Stomach (tissue), 9 donors: ENCODE measurements around the gene SLC25A48. TPM values are rescaled to one million over a fixed set of nuclear protein-coding genes. Genes with fewer than 3 reads are reported as not detected.

Source experiments
- DNase-seq, 2 donors: peaks; one replicate each; pipeline versions ENCODE4 v3.0.0 to v3.0.0-alpha.2; 2013 to 2019
- H3K27ac ChIP-seq, 5 donors: fragments of 200-600 bp in 4 of 5; sonication (generic) in 4 of 5; one replicate each; pipeline ENCODE4 v1.5.1; 2013 to 2019; ENCODE audit warnings: mild to moderate bottlenecking in 1 of 5, moderate library complexity in 1 of 5
- H3K27me3 ChIP-seq, 3 donors: fragments of 200-600 bp; sonication (generic); one replicate each; pipeline ENCODE4 v1.5.1; 2017 to 2019; ENCODE audit warnings: mixed run types in 1 of 3
- H3K36me3 ChIP-seq, 4 donors: fragments of 200-600 bp; sonication (generic); 1 replicate in 3 of 4; 2 replicates in 1 of 4; pipeline ENCODE4 v1.5.1; 2016 to 2019
- H3K4me1 ChIP-seq, 4 donors: fragments of 200-600 bp; sonication (generic); one replicate each; pipeline ENCODE4 v1.5.1; 2016 to 2019
- H3K4me3 ChIP-seq, 4 donors: fragments of 200-600 bp; sonication (generic) in 3 of 4; one replicate each; pipeline ENCODE4 v1.5.1; 2016 to 2019; ENCODE audit warnings: mild to moderate bottlenecking in 1 of 4
- H3K9me3 ChIP-seq, 4 donors: fragments of 200-600 bp; sonication (generic); one replicate each; pipeline ENCODE4 v1.5.1; 2016 to 2019
- CTCF ChIP-seq, 7 experiments: fragments of 450-650 bp in 4 of 7; fragments of 200-600 bp in 3 of 7; sonication (generic) in 3 of 7; IDR thresholded peaks; one replicate each; pipeline ENCODE4 v1.5.1; 2016 to 2019; ENCODE audit warnings: antibody characterized with exemption in 7 of 7, control low read depth in 2 of 7, mild to moderate bottlenecking in 1 of 7
- EP300 ChIP-seq: sonication (generic); formaldehyde crosslinking; IDR thresholded peaks from one replicate; pipeline ENCODE4 v1.6.1; 2017; ENCODE audit warnings: antibody characterized with exemption
- POLR2A ChIP-seq, 4 donors: fragments of 450-650 bp; IDR thresholded peaks; one replicate each; pipeline ENCODE4 v1.6.1; 2016; ENCODE audit warnings: antibody characterized with exemption in 4 of 4, control low read depth in 2 of 4, mild to moderate bottlenecking in 1 of 4, moderate library complexity in 1 of 4
- POLR2AphosphoS5 ChIP-seq, 3 donors: sonication (generic); formaldehyde crosslinking; IDR thresholded peaks; one replicate each; pipeline ENCODE4 v1.6.1; 2016; ENCODE audit warnings: antibody characterized with exemption in 3 of 3
- WGBS, 5 donors: extraction: QIAGEN DNeasy Blood & Tissue Kit in 3 of 5; methylation state at CpG; one replicate each; pipeline versions ENCODE4 v1.1.5 to v1.1.7; 2013 to 2018; 5-methylcytosine and 5-hydroxymethylcytosine counted together
- intact Hi-C: fragments of 100-400 bp; cut with DNase I; formaldehyde crosslinking; loops from one replicate; pipeline ENCODE4 v1.15.1; 2023; ENCODE audit warnings: low total_unique reads
- polyA plus RNA-seq, 3 donors: library from polyadenylated mRNA; stranded (reverse); fragments of 200-250 nt; gene quantifications; one replicate each; pipeline ENCODE4 v1.2.3, GENCODE V29; 2013
- total RNA-seq, 5 donors: library from RNA; depleted of rRNA; stranded (reverse); fragments of >200 nt; gene quantifications; one replicate each; pipeline versions ENCODE4 v1.1.0 to v1.2.3, GENCODE V29; 2014 to 2016
- donor health status: healthy with polysubstance abuse.
- donor health status: Bipolar disorder and iron deficiency.
- donor health status: healthy.

Gene SLC25A48
- total and polyA plus RNA-seq, 8 donors = 0.13 to 0.37 TPM; not detected in 6

- H3K9me3 ChIP-seq = no peaks in the 10 kb centered on the region
- no peak overlapping the region for H3K4me3 ChIP-seq
- TF ChIP-seq POLR2A (IDR thresholded peaks at IDR 0.05) (no peak), EP300 (no peak), CTCF (IDR thresholded peaks at IDR 0.05) (no peak), POLR2AphosphoS5 (IDR thresholded peaks at IDR 0.05) (no peak)
- H3K36me3 ChIP-seq = no peaks in the 10 kb centered on the region
- 78 to 85% (median 81%) methylated on average over 7 of the region's 7 CpGs for WGBS, 5 donors
- no peaks in the 10 kb centered on the region for H3K4me1 ChIP-seq
- no peak overlapping the region for H3K27ac ChIP-seq
- no peak for DNase-seq
- intact Hi-C loops = no loop called here
- H3K27me3 ChIP-seq = no peaks in the 10 kb centered on the region
Measured at GRCh38 chr5:135821802-135822201, 12.7 kb upstream of the SLC25A48 start.

- Histone ChIP-seq H3K27ac (no peak overlapping the region), H3K4me3 (no peak overlapping the region), H3K4me1 (no peaks in the 10 kb centered on the region), H3K9me3 (no peaks in the 10 kb centered on the region), H3K27me3 (no peaks in the 10 kb centered on the region), H3K36me3 (no peaks in the 10 kb centered on the region)
- no peak for DNase-seq
- TF ChIP-seq EP300 (no peak), POLR2AphosphoS5 (IDR thresholded peaks at IDR 0.05) (no peak), POLR2A (IDR thresholded peaks at IDR 0.05) (no peak)
- WGBS, 5 donors = 69 to 89% (median 81%) methylated on average over 2 of the region's 2 CpGs
- intact Hi-C loops = no loop called here
Measured at GRCh38 chr5:135822286-135822685, 12.2 kb upstream of the SLC25A48 start.

GRCh38 chr5:135822959-135823358, 11.5 kb upstream of the SLC25A48 start:
- H3K36me3 ChIP-seq = no peaks in the 10 kb centered on the region
- H3K4me3 ChIP-seq = no peak overlapping the region
- no peaks in the 10 kb centered on the region for H3K4me1 ChIP-seq
- intact Hi-C loops = no loop called here
- no peaks in the 10 kb centered on the region for H3K27me3 ChIP-seq
- no peak for DNase-seq
- TF ChIP-seq POLR2AphosphoS5 (IDR thresholded peaks at IDR 0.05) (no peak), CTCF (IDR thresholded peaks at IDR 0.05) (no peak), EP300 (no peak), POLR2A (IDR thresholded peaks at IDR 0.05) (no peak)
- no peaks in the 10 kb centered on the region for H3K9me3 ChIP-seq
- no peak overlapping the region for H3K27ac ChIP-seq
- WGBS, 5 donors = 57 to 100% (median 79%) methylated on average over 1 to 4 of the region's 4 CpGs

GRCh38 chr5:135823881-135824280, 10.6 kb upstream of the SLC25A48 start:
- 30 to 60% (median 33%) methylated on average over 1 of the region's 1 CpG for WGBS, 5 donors
- Histone ChIP-seq H3K27ac (no peak overlapping the region), H3K27me3 (no peaks in the 10 kb centered on the region), H3K36me3 (no peaks in the 10 kb centered on the region), H3K4me3 (no peak overlapping the region), H3K4me1 (no peaks in the 10 kb centered on the region), H3K9me3 (no peaks in the 10 kb centered on the region)
- intact Hi-C loops = no loop called here
- no peak for TF ChIP-seq POLR2AphosphoS5 (IDR thresholded peaks at IDR 0.05)
- TF ChIP-seq EP300 = no peak
- TF ChIP-seq POLR2A (IDR thresholded peaks at IDR 0.05) = no peak
- no peak for TF ChIP-seq CTCF (IDR thresholded peaks at IDR 0.05)
- DNase-seq = no peak

- H3K4me3 ChIP-seq = no peak overlapping the region
- TF ChIP-seq CTCF (IDR thresholded peaks at IDR 0.05) (no peak), POLR2AphosphoS5 (IDR thresholded peaks at IDR 0.05) (no peak), POLR2A (IDR thresholded peaks at IDR 0.05) (no peak), EP300 (no peak)
- peaks cover 0 to 1% (median 0%) of the 10 kb centered on the region in 3 donors for H3K27me3 ChIP-seq
- intact Hi-C loops = loop anchor here (5.0 kb wide), 1 partner anchor 262 kb away; no protein-coding TSS in a partner anchor
- H3K27ac ChIP-seq = no peak overlapping the region
- H3K9me3 ChIP-seq = no peaks in the 10 kb centered on the region
- WGBS, 5 donors = 61 to 77% (median 75%) methylated on average over 3 to 7 of the region's 7 CpGs
- H3K36me3 ChIP-seq = no peaks in the 10 kb centered on the region
- DNase-seq = no peak
- no peaks in the 10 kb centered on the region for H3K4me1 ChIP-seq
Measured at GRCh38 chr5:135824541-135825041, 9.9 kb upstream of the SLC25A48 start.
